OCI-LY7 (cell line): ENCODE measurements around the gene ADAM33.

ENCODE experiments used
- EZH2phosphoT487 ChIP-seq: fragments of 200-600 bp; sonication (generic); IDR thresholded peaks from 2 replicates; pipeline ENCODE4 v1.6.1; 2018; ENCODE audit warnings: low read depth, borderline replicate concordance, mild to moderate bottlenecking, mixed run types, antibody characterized with exemption, low read length, moderate library complexity, mixed read lengths
- TF ChIP-seq, protein P1 (sequence below): fragments of 200-600 bp; sonication (generic); conservative IDR thresholded peaks from 2 replicates; pipeline ENCODE4 v1.5.1; 2014; ENCODE audit warnings: mild to moderate bottlenecking, antibody characterized with exemption, low read length, moderate library complexity, mixed read lengths

GRCh38 chr20:3705491-3705969 is 23.7 kb upstream of the ADAM33 start:
- TF ChIP-seq, protein P1, sequence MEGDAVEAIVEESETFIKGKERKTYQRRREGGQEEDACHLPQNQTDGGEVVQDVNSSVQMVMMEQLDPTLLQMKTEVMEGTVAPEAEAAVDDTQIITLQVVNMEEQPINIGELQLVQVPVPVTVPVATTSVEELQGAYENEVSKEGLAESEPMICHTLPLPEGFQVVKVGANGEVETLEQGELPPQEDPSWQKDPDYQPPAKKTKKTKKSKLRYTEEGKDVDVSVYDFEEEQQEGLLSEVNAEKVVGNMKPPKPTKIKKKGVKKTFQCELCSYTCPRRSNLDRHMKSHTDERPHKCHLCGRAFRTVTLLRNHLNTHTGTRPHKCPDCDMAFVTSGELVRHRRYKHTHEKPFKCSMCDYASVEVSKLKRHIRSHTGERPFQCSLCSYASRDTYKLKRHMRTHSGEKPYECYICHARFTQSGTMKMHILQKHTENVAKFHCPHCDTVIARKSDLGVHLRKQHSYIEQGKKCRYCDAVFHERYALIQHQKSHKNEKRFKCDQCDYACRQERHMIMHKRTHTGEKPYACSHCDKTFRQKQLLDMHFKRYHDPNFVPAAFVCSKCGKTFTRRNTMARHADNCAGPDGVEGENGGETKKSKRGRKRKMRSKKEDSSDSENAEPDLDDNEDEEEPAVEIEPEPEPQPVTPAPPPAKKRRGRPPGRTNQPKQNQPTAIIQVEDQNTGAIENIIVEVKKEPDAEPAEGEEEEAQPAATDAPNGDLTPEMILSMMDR, result no peak
- TF ChIP-seq EZH2phosphoT487, result no peak
